H9 (cell line): ENCODE measurements around the gene SVEP1. TPM values are rescaled to one million over a fixed set of nuclear protein-coding genes. Genes with fewer than 3 reads are reported as not detected.

Experiments used
- DNase-seq: peaks from one replicate; pipeline ENCODE4 v3.0.0-alpha.2; 2017
- H2AFZ ChIP-seq: one replicate; pipeline ENCODE4 v1.6.1; 2013; ENCODE audit warnings: mild to moderate bottlenecking, low read length, control low read depth, moderate library complexity
- H2AK5ac ChIP-seq: 2 replicates; pipeline ENCODE4 v1.6.1; 2013; ENCODE audit warnings: low read length, control low read depth, mixed read lengths; ENCODE audit not compliant: insufficient read length
- H2BK120ac ChIP-seq: one replicate; pipeline ENCODE4 v1.6.1; 2013; ENCODE audit warnings: low read depth, mild to moderate bottlenecking, low read length, control low read depth, inconsistent platforms; ENCODE audit not compliant: poor library complexity, severe bottlenecking
- H2BK12ac ChIP-seq: 2 replicates; pipeline ENCODE4 v1.6.1; 2013; ENCODE audit warnings: low read length, control low read depth, mixed read lengths, low read depth; ENCODE audit not compliant: insufficient read length
- H2BK15ac ChIP-seq: 2 replicates; pipeline ENCODE4 v1.6.1; 2013; ENCODE audit warnings: low read depth, low read length, control low read depth
- H2BK20ac ChIP-seq: one replicate; pipeline ENCODE4 v1.6.1; 2013; ENCODE audit warnings: low read depth, mild to moderate bottlenecking, low read length, control low read depth, inconsistent platforms; ENCODE audit not compliant: poor library complexity, severe bottlenecking
- H2BK5ac ChIP-seq: 2 replicates; pipeline ENCODE4 v1.6.1; 2013; ENCODE audit warnings: low read length, control low read depth, mixed read lengths; ENCODE audit not compliant: insufficient read length
- H3K14ac ChIP-seq: 2 replicates; pipeline ENCODE4 v1.6.1; 2013; ENCODE audit warnings: low read length, control low read depth; ENCODE audit not compliant: insufficient read depth
- H3K18ac ChIP-seq: 2 replicates; pipeline ENCODE4 v1.6.1; 2013; ENCODE audit warnings: low read depth, mild to moderate bottlenecking, mixed read lengths, low read length, control low read depth; ENCODE audit not compliant: insufficient read length
- H3K23ac ChIP-seq: 2 replicates; pipeline ENCODE4 v1.6.1; 2013; ENCODE audit warnings: low read length, control low read depth, mixed read lengths, low read depth; ENCODE audit not compliant: insufficient read length
- H3K23me2 ChIP-seq: 2 replicates; pipeline ENCODE4 v1.6.1; 2013; ENCODE audit warnings: low read depth, mild to moderate bottlenecking, mixed read lengths, low read length, control low read depth; ENCODE audit not compliant: insufficient read length, poor library complexity, severe bottlenecking
- H3K27ac ChIP-seq: 2 replicates; pipeline ENCODE4 v1.5.1; 2013; ENCODE audit warnings: low read length, control low read depth, mixed read lengths, low read depth; ENCODE audit not compliant: insufficient read length
- H3K27me3 ChIP-seq: 2 replicates; pipeline ENCODE4 v1.6.1; 2013; ENCODE audit warnings: low read length, control low read depth, inconsistent platforms; ENCODE audit not compliant: insufficient read depth
- H3K4ac ChIP-seq: 2 replicates; pipeline ENCODE4 v1.6.1; 2013; ENCODE audit warnings: low read depth, mild to moderate bottlenecking, control low read depth, inconsistent platforms, low read length, moderate library complexity
- H3K4me1 ChIP-seq: 2 replicates; pipeline ENCODE4 v1.6.1; 2013; ENCODE audit warnings: low read length, control low read depth, inconsistent platforms; ENCODE audit not compliant: insufficient read depth
- H3K4me2 ChIP-seq: 2 replicates; pipeline ENCODE4 v1.6.1; 2013; ENCODE audit warnings: low read length, control low read depth, mixed read lengths; ENCODE audit not compliant: insufficient read length, insufficient read depth
- H3K56ac ChIP-seq: 2 replicates; pipeline ENCODE4 v1.6.1; 2013; ENCODE audit warnings: low read depth, mild to moderate bottlenecking, mixed read lengths, low read length, control low read depth; ENCODE audit not compliant: insufficient read length
- H3K79me1 ChIP-seq: 2 replicates; pipeline ENCODE4 v1.6.1; 2013; ENCODE audit warnings: low read depth, mild to moderate bottlenecking, moderate library complexity, low read length, control low read depth, inconsistent platforms; ENCODE audit not compliant: insufficient read depth, poor library complexity, severe bottlenecking
- H3K79me2 ChIP-seq: 2 replicates; pipeline ENCODE4 v1.6.1; 2013; ENCODE audit warnings: low read length, control low read depth, inconsistent platforms; ENCODE audit not compliant: insufficient read depth
- H3K9ac ChIP-seq: 2 replicates; pipeline ENCODE4 v1.6.1; 2013; ENCODE audit warnings: low read length, control low read depth, mixed read lengths; ENCODE audit not compliant: insufficient read length; ENCODE audit errors: extremely low read depth
- H3K9me3 ChIP-seq: one replicate; pipeline ENCODE4 v1.6.1; 2013; ENCODE audit warnings: low read depth, low read length, inconsistent platforms; ENCODE audit not compliant: control insufficient read depth
- H3T11ph ChIP-seq: one replicate; pipeline ENCODE4 v1.6.1; 2013; ENCODE audit warnings: mild to moderate bottlenecking, low read length, control low read depth, inconsistent platforms
- H4K20me1 ChIP-seq: one replicate; pipeline ENCODE4 v1.6.1; 2013; ENCODE audit not compliant: control insufficient read depth, insufficient read length, insufficient read depth
- H4K5ac ChIP-seq: 2 replicates; pipeline ENCODE4 v1.6.1; 2013; ENCODE audit warnings: low read depth, mild to moderate bottlenecking, mixed read lengths, low read length, control low read depth; ENCODE audit not compliant: insufficient read length
- H4K8ac ChIP-seq: replicated peaks from 2 replicates; pipeline ENCODE4 v1.6.1; 2013; ENCODE audit warnings: low read length, control low read depth, mixed read lengths, low read depth; ENCODE audit not compliant: insufficient read length
- H4K91ac ChIP-seq: 2 replicates; pipeline ENCODE4 v1.6.1; 2013; ENCODE audit warnings: low read depth, mild to moderate bottlenecking, moderate library complexity, mixed read lengths, low read length, control low read depth; ENCODE audit not compliant: insufficient read length
- H3K27ac Mint-ChIP-seq, 3 experiments: 2 replicates in 2 of 3; 3 replicates in 1 of 3; pipeline ENCODE4 v1.8.0; 2020 to 2021; ENCODE audit warnings: mixed read lengths in 3 of 3, mild to moderate bottlenecking in 1 of 3, moderate library complexity in 1 of 3
- H3K27me3 Mint-ChIP-seq: 2 replicates; pipeline ENCODE4 v1.8.0; 2021; ENCODE audit warnings: low read depth, mild to moderate bottlenecking, moderate library complexity, mixed read lengths
- H3K36me3 Mint-ChIP-seq, 3 experiments: 2 replicates in 2 of 3; 3 replicates in 1 of 3; pipeline ENCODE4 v1.8.0; 2020 to 2021; ENCODE audit warnings: low read depth in 3 of 3, mixed read lengths in 3 of 3; ENCODE audit not compliant: insufficient read depth in 1 of 3
- H3K4me1 Mint-ChIP-seq, 2 experiments: 2 replicates each; pipeline ENCODE4 v1.8.0; 2020; ENCODE audit warnings: mixed read lengths in 2 of 2
- H3K4me3 Mint-ChIP-seq, 2 experiments: 2 replicates in 1 of 2; 3 replicates in 1 of 2; pipeline ENCODE4 v1.8.0; 2020 to 2021; ENCODE audit warnings: mild to moderate bottlenecking in 2 of 2, mixed read lengths in 2 of 2, moderate library complexity in 1 of 2
- H3K9me3 Mint-ChIP-seq, 2 experiments: 2 replicates in 1 of 2; 3 replicates in 1 of 2; pipeline ENCODE4 v1.8.0; 2020; ENCODE audit warnings: mild to moderate bottlenecking in 2 of 2, mixed read lengths in 2 of 2, moderate library complexity in 1 of 2
- WGBS: extraction: QIAGEN DNeasy Blood & Tissue Kit; methylation state at CpG from one replicate; pipeline ENCODE4 v1.1.7; 2013; ENCODE audit warnings: missing lambda C conversion rate, low lambda C conversion rate, mixed read lengths; ENCODE audit not compliant: insufficient read length; ENCODE audit errors: extremely low coverage; 5-methylcytosine and 5-hydroxymethylcytosine counted together
- total RNA-seq: library from RNA; stranded (reverse); gene quantifications from 2 replicates; pipeline ENCODE4 v1.2.1, GENCODE V29; 2021
- TF ChIP-seq, protein P1 (sequence below): fragments of 200-600 bp; sonication (generic); conservative IDR thresholded peaks from 3 replicates; pipeline ENCODE4 v1.8.0; 2021; ENCODE audit warnings: antibody characterized with exemption, mild to moderate bottlenecking

SVEP1 gene
- total RNA-seq, 1 experiment from 2014 or later, result 0.17 TPM

DNA sequence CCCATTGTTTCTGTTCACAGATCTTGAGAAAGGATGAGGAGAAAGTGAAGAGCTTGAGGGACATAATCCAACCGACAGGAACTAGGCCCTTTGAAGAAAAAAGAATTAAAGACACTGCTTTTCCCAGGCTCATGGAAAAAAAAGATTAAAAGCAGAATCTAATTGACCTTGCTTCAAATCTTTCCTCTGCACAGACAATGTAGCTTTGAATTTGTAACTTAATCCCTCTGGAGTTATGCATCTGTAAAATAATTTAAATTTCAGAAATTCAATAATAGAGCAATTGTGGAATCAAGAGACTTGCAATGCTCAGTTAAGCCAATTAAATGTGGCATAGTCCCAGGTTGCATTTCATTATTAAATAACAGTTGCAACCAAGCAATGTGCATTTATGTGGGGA lies 64.6 kb downstream of the SVEP1 start:
- Histone ChIP-seq H2AFZ (no peak overlapping the region), H4K8ac (no peak overlapping the region), H3K4me2 (no peak overlapping the region), H3K18ac (no peak overlapping the region), H3K23me2 (no peaks in the 10 kb centered on the region), H3K27me3 (no peaks in the 10 kb centered on the region), H3T11ph (no peak overlapping the region), H4K91ac (no peak overlapping the region), H4K5ac (no peak overlapping the region), H2BK20ac (no peak overlapping the region), H3K79me1 (no peaks in the 10 kb centered on the region), H3K4me1 (no peaks in the 10 kb centered on the region), H3K14ac (no peak overlapping the region), H3K9me3 (no peaks in the 10 kb centered on the region), H4K20me1 (no peaks in the 10 kb centered on the region), H2BK12ac (no peak overlapping the region), H2BK120ac (no peak overlapping the region), H3K4ac (no peak overlapping the region), H3K79me2 (no peaks in the 10 kb centered on the region), H2BK5ac (no peak overlapping the region), H3K27ac (no peak overlapping the region), H2AK5ac (no peak overlapping the region), H3K56ac (no peak overlapping the region), H3K9ac (no peak overlapping the region), H3K23ac (no peak overlapping the region), H2BK15ac (no peak overlapping the region)
- Mint-ChIP-seq H3K9me3 (no peaks in the 10 kb centered on the region), H3K36me3 (no peaks in the 10 kb centered on the region), H3K4me3 (no peak overlapping the region), H3K4me1 (no peaks in the 10 kb centered on the region), H3K27me3 (no peaks in the 10 kb centered on the region), H3K27ac (no peak overlapping the region)
- WGBS, result no CpG with 5 or more reads among the region's 1 CpG
- TF ChIP-seq, protein P1, sequence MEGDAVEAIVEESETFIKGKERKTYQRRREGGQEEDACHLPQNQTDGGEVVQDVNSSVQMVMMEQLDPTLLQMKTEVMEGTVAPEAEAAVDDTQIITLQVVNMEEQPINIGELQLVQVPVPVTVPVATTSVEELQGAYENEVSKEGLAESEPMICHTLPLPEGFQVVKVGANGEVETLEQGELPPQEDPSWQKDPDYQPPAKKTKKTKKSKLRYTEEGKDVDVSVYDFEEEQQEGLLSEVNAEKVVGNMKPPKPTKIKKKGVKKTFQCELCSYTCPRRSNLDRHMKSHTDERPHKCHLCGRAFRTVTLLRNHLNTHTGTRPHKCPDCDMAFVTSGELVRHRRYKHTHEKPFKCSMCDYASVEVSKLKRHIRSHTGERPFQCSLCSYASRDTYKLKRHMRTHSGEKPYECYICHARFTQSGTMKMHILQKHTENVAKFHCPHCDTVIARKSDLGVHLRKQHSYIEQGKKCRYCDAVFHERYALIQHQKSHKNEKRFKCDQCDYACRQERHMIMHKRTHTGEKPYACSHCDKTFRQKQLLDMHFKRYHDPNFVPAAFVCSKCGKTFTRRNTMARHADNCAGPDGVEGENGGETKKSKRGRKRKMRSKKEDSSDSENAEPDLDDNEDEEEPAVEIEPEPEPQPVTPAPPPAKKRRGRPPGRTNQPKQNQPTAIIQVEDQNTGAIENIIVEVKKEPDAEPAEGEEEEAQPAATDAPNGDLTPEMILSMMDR, result no peak
- DNase-seq, result no peak
